B cell (primary cell): ENCODE results near the gene VPS25. TPM values are rescaled to one million over a fixed set of nuclear protein-coding genes. Genes with fewer than 3 reads are reported as not detected.

Experiments used
- ATAC-seq: fragments of 200-7000 bp; cut with Tn5 transposase; one replicate; pipeline ENCODE4 v1.10.0; 2021; ENCODE audit warnings: low read depth, mild to moderate bottlenecking, moderate number of reproducible peaks, moderate library complexity
- CTCF ChIA-PET: fragments of 350-600 bp; sonication (Branson Sonifier 250); formaldehyde crosslinking; loops from one replicate; lab custom pipeline; 2021; ENCODE audit warnings: antibody characterized with exemption, inconsistent platforms; lab: Charles Lee
- POLR2A ChIA-PET: fragments of 350-600 bp; sonication (Branson Sonifier 250); formaldehyde crosslinking; loops from one replicate; lab custom pipeline; 2021; ENCODE audit warnings: antibody characterized with exemption; lab: Charles Lee
- DNase-seq: peaks from one replicate; pipeline ENCODE4 v3.0.0; 2013
- H2AFZ ChIP-seq: 2 replicates; pipeline ENCODE4 v1.6.1; 2012; ENCODE audit warnings: mild to moderate bottlenecking, low read depth, low read length; ENCODE audit not compliant: insufficient read depth, poor library complexity, severe bottlenecking
- H3K27ac ChIP-seq, 2 donors: 1 replicate in 1 of 2; 2 replicates in 1 of 2; pipeline ENCODE4 v1.5.1; 2012 to 2013; ENCODE audit warnings: low read length in 2 of 2, mild to moderate bottlenecking in 2 of 2, moderate library complexity in 1 of 2
- H3K27me3 ChIP-seq, 4 experiments: fragments of 200-600 bp in 1 of 4; sonication (generic) in 1 of 4; replicated peaks in 1 of 4; 1 replicate in 2 of 4; 2 replicates in 2 of 4; pipeline versions ENCODE4 v1.6.1 to v1.7.0; 2013 to 2016; ENCODE audit warnings: low read length in 3 of 4, mild to moderate bottlenecking in 2 of 4, mixed read lengths in 1 of 4, moderate library complexity in 1 of 4; ENCODE audit not compliant: insufficient read depth in 4 of 4, control insufficient read depth in 3 of 4; ENCODE audit errors: control extremely low read depth in 1 of 4
- H3K36me3 ChIP-seq, 2 experiments: replicated peaks in 1 of 2; 1 replicate in 1 of 2; 2 replicates in 1 of 2; pipeline versions ENCODE4 v1.6.1 to v1.7.1; 2013; ENCODE audit warnings: low read length in 1 of 2; ENCODE audit not compliant: insufficient read depth in 2 of 2, control insufficient read depth in 1 of 2; ENCODE audit errors: control extremely low read depth in 1 of 2, extremely low read depth in 1 of 2
- H3K4me1 ChIP-seq, 2 donors: fragments of 200-600 bp in 1 of 2; sonication (generic) in 1 of 2; 1 replicate in 1 of 2; 2 replicates in 1 of 2; pipeline versions ENCODE4 v1.5.1 to v1.6.1; 2013 to 2017; ENCODE audit warnings: low read length in 2 of 2; ENCODE audit not compliant: control insufficient read depth in 2 of 2, insufficient read depth in 2 of 2
- H3K4me2 ChIP-seq: replicated peaks from 2 replicates; pipeline ENCODE3; 2012; ENCODE audit warnings: mild to moderate bottlenecking, low read depth, low read length; ENCODE audit not compliant: poor library complexity, severe bottlenecking
- H3K4me3 ChIP-seq, 5 experiments: fragments of 200-600 bp in 1 of 5; sonication (generic) in 1 of 5; 1 replicate in 3 of 5; 2 replicates in 2 of 5; pipeline versions ENCODE4 v1.5.1 to v1.7.0; 2011 to 2016; ENCODE audit warnings: low read length in 4 of 5, mild to moderate bottlenecking in 4 of 5, low read depth in 2 of 5, control low read depth in 1 of 5, moderate library complexity in 1 of 5; ENCODE audit not compliant: insufficient read depth in 1 of 5; ENCODE audit errors: control extremely low read depth in 1 of 5, extremely low read depth in 1 of 5
- H3K79me2 ChIP-seq: fragments of 200-600 bp; sonication (generic); one replicate; pipeline ENCODE4 v1.6.0; 2016; ENCODE audit warnings: low read length; ENCODE audit not compliant: control insufficient read depth, insufficient read depth
- H3K9ac ChIP-seq: fragments of 200-600 bp; sonication (generic); 2 replicates; pipeline ENCODE4 v1.6.1; 2017; ENCODE audit warnings: mild to moderate bottlenecking, low read length, moderate library complexity
- H3K9me3 ChIP-seq, 3 donors: one replicate each; pipeline versions ENCODE4 v1.6.1 to v1.7.1; 2013; ENCODE audit warnings: low read length in 2 of 3; ENCODE audit not compliant: control insufficient read depth in 2 of 3, insufficient read depth in 1 of 3; ENCODE audit errors: control extremely low read depth in 1 of 3
- H4K20me1 ChIP-seq: 2 replicates; pipeline ENCODE4 v1.6.0; 2012; ENCODE audit warnings: mild to moderate bottlenecking, low read length; ENCODE audit not compliant: insufficient read depth, control insufficient read depth, poor library complexity, severe bottlenecking
- H3K27ac Mint-ChIP-seq: one replicate; pipeline ENCODE4 v1.8.0; 2021; ENCODE audit warnings: mixed read lengths
- H3K27me3 Mint-ChIP-seq: one replicate; pipeline ENCODE4 v1.8.0; 2021; ENCODE audit warnings: mixed read lengths
- H3K4me1 Mint-ChIP-seq: one replicate; pipeline ENCODE4 v1.8.0; 2021; ENCODE audit warnings: mixed read lengths
- H3K4me3 Mint-ChIP-seq: one replicate; pipeline ENCODE4 v1.8.0; 2021; ENCODE audit warnings: mixed read lengths
- H3K9me3 Mint-ChIP-seq: one replicate; pipeline ENCODE4 v1.8.0; 2022; ENCODE audit warnings: mixed read lengths; ENCODE audit not compliant: insufficient read depth
- CTCF ChIP-seq: fragments of 200-600 bp; IDR thresholded peaks from one replicate; pipeline ENCODE4 v1.8.0; 2022; ENCODE audit warnings: antibody characterized with exemption, mild to moderate bottlenecking
- EZH2 ChIP-seq: IDR thresholded peaks from 2 replicates; pipeline ENCODE4 v1.6.1; 2012; ENCODE audit warnings: borderline replicate concordance, low read depth, mild to moderate bottlenecking, moderate library complexity, low read length; ENCODE audit not compliant: insufficient read depth, poor library complexity, severe bottlenecking
- WGBS: methylation state at CpG from one replicate; pipeline ENCODE4 v1.1.5; 2013; ENCODE audit warnings: missing lambda C conversion rate; ENCODE audit not compliant: insufficient coverage; 5-methylcytosine and 5-hydroxymethylcytosine counted together
- intact Hi-C: fragments of 100-400 bp; cut with micrococcal nuclease; formaldehyde crosslinking; loops from one replicate; pipeline ENCODE4 v1.10.0; 2022
- polyA plus RNA-seq: library from polyadenylated mRNA; depleted of rRNA; stranded (reverse); fragments of >200 nt; gene quantifications from 2 replicates; pipeline ENCODE4 v1.2.3, GENCODE V29; 2012
- total RNA-seq, 2 donors: library from RNA; stranded (reverse); fragments of 120-200 nt in 1 of 2; gene quantifications; 1 replicate in 1 of 2; 2 replicates in 1 of 2; pipeline versions ENCODE4 v1.2.3 to v1.2.4, GENCODE V29; 2013 to 2022

Gene VPS25
- total and polyA plus RNA-seq, 2 donors (not counting 1 experiment from before 2014, with no cell fraction given), result 38.7 to 40.5 TPM

- H3K4me1 Mint-ChIP-seq, result peaks cover 7% of the 10 kb centered on the region
- Histone ChIP-seq H3K4me2 (no peak overlapping the region), H3K27me3 (no peaks in the 10 kb centered on the region), H4K20me1 (no peaks in the 10 kb centered on the region), H2AFZ (no peak overlapping the region), H3K9me3 (peaks cover 0 to 3% (median 0%) of the 10 kb centered on the region in 3 donors), H3K4me3 (no peak overlapping the region), H3K36me3 (no peaks in the 10 kb centered on the region), H3K79me2 (peaks cover 2% of the 10 kb centered on the region), H3K4me1 (peaks cover 4 to 7% of the 10 kb centered on the region in 2 donors), H3K9ac (no peak overlapping the region), H3K27ac (no peak overlapping the region)
- no peak overlapping the region for H3K27ac Mint-ChIP-seq
- TF ChIP-seq EZH2, result no peak
- no peak for TF ChIP-seq CTCF
- H3K9me3 Mint-ChIP-seq, result no peaks in the 10 kb centered on the region
- CTCF ChIA-PET, result interaction anchor here (1.0 to 1.2 kb wide), 3 partner anchors 16 to 225 kb away, joined by 3 to 10 read pairs (median 3); no protein-coding TSS in a partner anchor
- no peak for DNase-seq
- no CpG with 5 or more reads among the region's 2 CpGs for WGBS
- peaks cover 5% of the 10 kb centered on the region for H3K27me3 Mint-ChIP-seq
- no peak overlapping the region for H3K4me3 Mint-ChIP-seq
- ATAC-seq, result no peak
- intact Hi-C loops, result no loop called here
- POLR2A ChIA-PET, result no interaction called here
These were observed 30.0 kb downstream of the VPS25 start for GRCh38 chr17:42803074-42803883.

- Histone ChIP-seq H3K79me2 (no peaks in the 10 kb centered on the region), H3K9ac (no peak overlapping the region), H3K4me1 (no peaks in the 10 kb centered on the region), H3K27me3 (no peaks in the 10 kb centered on the region), H3K36me3 (peaks cover 0 to 8% of the 10 kb centered on the region in 2 experiments), H4K20me1 (no peaks in the 10 kb centered on the region), H2AFZ (no peak overlapping the region), H3K27ac (no peak overlapping the region), H3K9me3 (no peaks in the 10 kb centered on the region), H3K4me3 (no peak overlapping the region), H3K4me2 (no peak overlapping the region)
- intact Hi-C loops, result no loop called here
- Mint-ChIP-seq H3K4me3 (no peak overlapping the region), H3K27me3 (peaks cover 5% of the 10 kb centered on the region), H3K27ac (no peak overlapping the region), H3K4me1 (no peaks in the 10 kb centered on the region), H3K9me3 (no peaks in the 10 kb centered on the region)
- ChIA-PET POLR2A (interaction anchor here (0.7 kb wide), 1 partner anchor 192 kb away, joined by 12 read pairs; no protein-coding TSS in a partner anchor), CTCF (no interaction called here)
- ATAC-seq (no peak), DNase-seq (no peak)
- 100% methylated on average over 1 of the region's 1 CpG for WGBS
- TF ChIP-seq CTCF, result no peak
These were observed 31.7 kb downstream of the VPS25 start for GRCh38 chr17:42804918-42805367.
